ENCODE data around the gene CDC25A. TPM values are rescaled to one million over a fixed set of nuclear protein-coding genes. Genes with fewer than 3 reads are reported as not detected.
"Not testable (repeated sequence)": the region's sequence is repeated elsewhere in the genome, so short reads cannot be mapped to it uniquely, and the experiment has no call there.

Gene CDC25A
- total RNA-seq, 1 donor from 2014 or later, result 0.32 TPM

DNA sequence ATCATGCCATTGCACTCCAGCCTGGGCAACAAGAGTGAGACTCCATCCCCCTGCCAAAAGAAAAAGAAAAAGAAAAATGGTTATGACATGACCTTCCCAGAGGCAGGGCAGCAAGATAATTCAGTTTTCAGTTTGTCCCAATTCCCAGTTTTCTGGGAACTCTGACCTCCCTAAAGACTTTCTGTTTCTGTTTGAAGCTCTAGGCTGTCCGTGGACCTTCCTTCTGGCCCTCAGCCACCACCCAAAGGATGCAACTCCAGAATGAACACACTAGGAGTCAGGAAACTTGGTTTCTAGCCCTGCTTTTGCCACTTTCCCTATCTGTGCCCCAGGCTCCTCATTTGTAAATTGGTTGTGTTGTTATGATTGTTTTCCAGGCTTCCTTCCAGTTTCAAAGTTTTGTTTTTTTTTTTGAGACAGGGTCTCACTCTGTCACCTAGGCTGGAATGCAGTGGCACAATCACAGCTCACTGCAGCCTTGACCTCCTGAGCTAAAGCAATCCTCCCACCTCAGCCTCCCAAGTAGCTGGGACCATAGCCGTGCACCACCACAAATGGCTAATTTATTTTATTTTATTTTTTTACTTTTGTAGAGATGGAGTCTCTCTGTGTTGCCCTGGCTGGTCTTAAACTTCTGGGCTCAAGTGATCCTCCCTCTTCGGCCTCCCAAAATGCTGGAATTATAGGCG lies 68.6 kb downstream of the CDC25A start:
- intact Hi-C loops (cut with DNase I), result no loop called here
- no peak for DNase-seq (ENCODE audit: low spot score)

DNA sequence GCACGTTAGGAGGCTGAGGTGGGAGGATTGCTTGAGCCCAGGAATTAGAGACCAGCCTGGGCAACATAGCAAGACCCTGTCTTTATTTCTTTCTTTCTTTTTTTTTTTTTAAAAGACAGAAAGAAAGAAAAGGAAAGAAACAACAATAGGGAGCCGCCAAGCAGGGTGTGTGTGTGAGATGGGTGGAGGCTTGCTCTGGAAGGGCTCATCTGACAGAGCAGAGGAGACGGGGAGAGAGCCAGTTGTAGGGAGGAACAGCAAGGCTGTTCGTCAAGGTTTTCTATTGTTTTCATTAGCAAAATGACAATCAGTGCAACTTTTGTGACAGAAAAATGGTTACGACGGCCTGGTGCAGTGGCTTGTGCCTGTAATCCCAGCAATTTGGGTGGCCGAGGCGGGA lies 69.3 kb downstream of the CDC25A start:
- DNase-seq (ENCODE audit: low spot score), result no peak
- intact Hi-C loops (cut with DNase I), result no loop called here

DNA sequence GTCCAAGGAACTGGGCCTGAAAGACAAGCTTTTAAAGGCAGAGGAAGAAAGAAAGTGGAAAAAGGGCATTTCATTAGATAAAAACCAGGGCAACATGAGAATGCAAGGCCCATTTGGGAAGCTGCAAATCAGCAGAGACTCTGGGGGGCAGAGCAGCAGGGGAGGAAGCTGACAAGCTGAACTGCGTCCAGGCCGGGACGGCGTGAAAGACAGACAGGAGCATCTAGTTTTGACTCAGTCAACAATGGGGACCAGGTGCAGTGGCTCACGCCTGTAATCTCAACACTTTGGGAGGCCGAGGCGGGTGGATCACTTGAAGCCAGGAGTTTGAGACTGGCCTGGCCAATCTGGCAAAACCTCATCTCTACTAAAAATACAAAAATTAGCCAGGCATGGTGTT lies 69.9 kb downstream of the CDC25A start:
- intact Hi-C loops (cut with DNase I), result no loop called here
- DNase-seq (ENCODE audit: low spot score), result no peak

DNA sequence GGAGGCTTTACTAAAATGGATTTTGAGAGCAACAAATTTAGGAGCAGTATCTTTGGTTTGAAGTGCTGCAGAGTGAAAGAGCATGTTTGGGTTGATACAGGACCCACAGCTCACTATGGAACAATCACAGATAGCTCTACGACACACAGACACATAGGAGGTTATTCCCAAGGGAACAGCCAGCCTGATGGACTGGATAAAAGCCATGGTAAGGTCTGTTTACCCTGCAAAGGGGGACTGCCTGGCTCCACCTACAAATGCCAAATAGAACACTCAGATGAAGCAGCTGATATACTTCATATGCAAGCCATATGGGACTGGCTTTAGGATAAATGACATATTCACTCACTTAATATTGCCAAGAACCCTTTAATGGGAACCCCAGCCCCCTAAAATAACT lies 75.4 kb downstream of the CDC25A start:
- DNase-seq (ENCODE audit: low spot score), result no peak
- intact Hi-C loops (cut with DNase I), result no loop called here

DNA sequence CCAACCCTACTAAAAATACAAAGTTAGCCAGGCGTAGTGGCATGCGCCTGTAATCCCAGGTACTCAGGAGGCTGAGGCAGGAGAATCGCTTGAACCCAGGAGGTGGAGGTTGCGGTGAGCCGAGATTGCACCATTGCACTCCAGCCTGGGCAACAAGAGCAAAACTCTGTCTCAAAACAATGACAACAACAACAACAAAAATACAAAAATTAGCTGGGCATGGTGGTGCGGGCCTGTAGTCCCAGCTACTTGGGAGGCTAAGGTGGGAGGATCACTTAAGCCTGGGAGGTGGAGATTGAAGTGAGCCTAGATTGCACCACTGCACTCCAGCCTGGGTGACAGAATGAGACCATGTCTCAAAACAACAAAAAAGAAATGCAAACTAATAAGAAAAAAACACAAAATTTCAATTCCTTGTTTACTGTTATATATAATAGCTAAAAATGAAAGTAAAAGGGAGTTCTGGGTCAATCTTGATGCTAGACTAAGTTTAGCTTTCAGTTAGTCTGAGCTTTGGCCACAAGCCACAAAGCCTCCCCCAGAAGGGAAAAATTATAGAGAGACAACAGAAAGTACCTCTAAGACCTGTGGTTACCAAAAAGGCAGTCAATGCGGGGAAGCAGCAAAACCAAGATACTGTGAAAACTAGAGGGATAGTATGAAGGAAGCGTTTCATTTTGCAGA lies 76.0 kb downstream of the CDC25A start:
- DNase-seq (ENCODE audit: low spot score); intact Hi-C loops (cut with DNase I): not testable (repeated sequence)

DNA sequence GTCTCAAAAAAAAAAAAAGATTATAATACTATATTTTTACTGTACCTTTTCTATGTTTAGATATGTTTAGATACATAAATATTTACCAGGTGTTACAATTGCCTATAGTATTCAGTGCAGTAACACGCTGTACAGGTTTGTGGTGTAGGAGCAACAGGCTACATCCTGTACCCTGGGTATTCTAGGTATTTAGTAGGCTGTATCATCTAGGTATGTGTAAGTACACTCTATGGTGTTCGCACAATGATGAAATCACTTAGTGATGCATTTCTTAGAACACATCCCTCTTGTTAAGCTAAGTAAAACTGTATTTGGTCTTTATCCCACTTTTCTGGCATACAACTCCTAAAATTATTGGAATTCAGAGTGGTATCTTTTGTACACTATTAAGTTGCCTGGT lies 77.8 kb downstream of the CDC25A start:
- no peak for DNase-seq (ENCODE audit: low spot score)
- intact Hi-C loops (cut with DNase I), result no loop called here

DNA sequence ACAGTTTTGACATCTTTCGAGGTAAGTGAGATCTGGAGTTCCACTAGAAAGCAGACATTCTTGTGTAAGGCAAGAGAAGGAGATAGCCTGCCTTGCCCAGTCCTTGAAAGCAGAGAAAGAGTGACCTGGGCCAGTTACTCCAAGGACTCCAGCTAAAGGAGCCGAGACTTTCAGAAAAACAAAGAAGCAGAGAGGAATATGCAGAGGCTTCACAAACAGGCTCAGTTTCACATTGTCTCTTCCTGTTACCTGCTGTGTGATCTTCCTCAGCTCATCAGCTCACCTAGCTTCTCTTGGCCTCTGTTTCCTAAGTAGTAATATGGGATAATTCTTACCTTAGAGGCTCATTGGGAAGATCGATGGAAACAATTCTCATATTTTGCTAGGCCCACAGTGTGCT lies 81.0 kb downstream of the CDC25A start:
- no peak for DNase-seq (ENCODE audit: low spot score)
- intact Hi-C loops (cut with DNase I), result no loop called here

Small RNA genes lying within 50 kb of the gene (microRNA-seq; reads per million reads assigned to microRNA genes)
- 55.6 reads per million, percentile 50 among the genes with 10 or more reads in this experiment for gene MIR4443

Other genes starting within 250 kb of the CDC25A start
- 1,491 TPM for gene MAP4, start 172.0 kb downstream of the CDC25A start, total RNA-seq
- gene CAMP, start 35.1 kb upstream of the CDC25A start, total RNA-seq, result 0.67 TPM
- gene ZNF589, start 52.7 kb upstream of the CDC25A start, total RNA-seq, result 3.4 TPM
- gene NME6, start 113.0 kb upstream of the CDC25A start, total RNA-seq, result 21.0 TPM
- not detected for gene SPINK8, start 145.2 kb upstream of the CDC25A start, total RNA-seq
- not detected for gene FBXW12, start 183.8 kb upstream of the CDC25A start, total RNA-seq
- 43.4 TPM for gene PLXNB1, start 241.7 kb upstream of the CDC25A start, total RNA-seq